ENCODE data around the gene SELP.

The SELP gene

GRCh38 chr1:169595764-169596711 is 33.9 kb downstream of the SELP start:
- Histone ChIP-seq H3K4me2 (ENCODE audit: low read depth, low read length, poor library complexity, severe bottlenecking) (no peak overlapping the region), H3K4me3 (ENCODE audit: insufficient read depth, low read length, poor library complexity, severe bottlenecking) (no peak overlapping the region), H3K9me2 (replicated peaks; ENCODE audit: insufficient read depth, low read length) (no peaks in the 10 kb centered on the region), H3K36me3 (ENCODE audit: low read length) (no peaks in the 10 kb centered on the region), H3K27ac (ENCODE audit: low read depth, low read length) (no peak overlapping the region), H2AFZ (ENCODE audit: low read depth, low read length, severe bottlenecking) (no peak overlapping the region), H4K20me1 (ENCODE audit: low read depth, low read length) (no peaks in the 10 kb centered on the region), H3F3A (ENCODE audit: insufficient read depth) (no peaks in the 10 kb centered on the region), H3K9ac (ENCODE audit: low read length) (no peak overlapping the region), H3K79me2 (ENCODE audit: insufficient read depth, low read length) (no peaks in the 10 kb centered on the region), H3K9me3 (ENCODE audit: insufficient read depth, low read length) (no peaks in the 10 kb centered on the region), H3K27me3 (ENCODE audit: low read length) (no peaks in the 10 kb centered on the region)
- no peak for TF ChIP-seq CTCF (IDR thresholded peaks at IDR 0.05; ENCODE audit: insufficient read depth, low read length, poor library complexity, severe bottlenecking)
- TF ChIP-seq EZH2phosphoT487 (conservative IDR thresholded peaks at IDR 0.05; ENCODE audit: low read length) = no peak

- H4K20me1 ChIP-seq (ENCODE audit: low read depth, low read length) = no peaks in the 10 kb centered on the region
- no peak for TF ChIP-seq EZH2phosphoT487 (conservative IDR thresholded peaks at IDR 0.05; ENCODE audit: low read length)
- TF ChIP-seq CTCF (IDR thresholded peaks at IDR 0.05; ENCODE audit: insufficient read depth, low read length, poor library complexity, severe bottlenecking) = no peak
Observed at GRCh38 chr1:169594391-169594790, 35.5 kb downstream of the SELP start.

GRCh38 chr1:169590932-169591331 is 39.0 kb downstream of the SELP start:
- no peak overlapping the region for H2AFZ ChIP-seq (ENCODE audit: low read depth, low read length, severe bottlenecking)
- H3K79me2 ChIP-seq (ENCODE audit: insufficient read depth, low read length) = no peaks in the 10 kb centered on the region
- H3K9ac ChIP-seq (ENCODE audit: low read length) = no peak overlapping the region
- H3K27me3 ChIP-seq (ENCODE audit: low read length) = no peaks in the 10 kb centered on the region
- no peaks in the 10 kb centered on the region for H3K9me3 ChIP-seq (ENCODE audit: insufficient read depth, low read length)
- H4K20me1 ChIP-seq (ENCODE audit: low read depth, low read length) = no peaks in the 10 kb centered on the region
- no peak overlapping the region for H3K4me3 ChIP-seq (ENCODE audit: insufficient read depth, low read length, poor library complexity, severe bottlenecking)
- H3F3A ChIP-seq (ENCODE audit: insufficient read depth) = no peaks in the 10 kb centered on the region
- no peak overlapping the region for H3K27ac ChIP-seq (ENCODE audit: low read depth, low read length)
- no peak overlapping the region for H3K4me2 ChIP-seq (ENCODE audit: low read depth, low read length, poor library complexity, severe bottlenecking)
- H3K36me3 ChIP-seq (ENCODE audit: low read length) = no peaks in the 10 kb centered on the region
- TF ChIP-seq CTCF (IDR thresholded peaks at IDR 0.05; ENCODE audit: insufficient read depth, low read length, poor library complexity, severe bottlenecking) (no peak), EZH2phosphoT487 (conservative IDR thresholded peaks at IDR 0.05; ENCODE audit: low read length) (no peak)
- H3K9me2 ChIP-seq (replicated peaks; ENCODE audit: insufficient read depth, low read length) = no peaks in the 10 kb centered on the region

More at GRCh38 chr1:169594391-169594790, 35.5 kb downstream of the SELP start:
- Histone ChIP-seq H3K9ac (ENCODE audit: low read length) (no peak overlapping the region), H3K9me2 (replicated peaks; ENCODE audit: insufficient read depth, low read length) (no peaks in the 10 kb centered on the region), H3K4me2 (ENCODE audit: low read depth, low read length, poor library complexity, severe bottlenecking) (no peak overlapping the region), H3K4me3 (ENCODE audit: insufficient read depth, low read length, poor library complexity, severe bottlenecking) (no peak overlapping the region), H3K27me3 (ENCODE audit: low read length) (no peaks in the 10 kb centered on the region), H3K27ac (ENCODE audit: low read depth, low read length) (no peak overlapping the region), H2AFZ (ENCODE audit: low read depth, low read length, severe bottlenecking) (no peak overlapping the region), H3K9me3 (ENCODE audit: insufficient read depth, low read length) (no peaks in the 10 kb centered on the region), H3K36me3 (ENCODE audit: low read length) (no peaks in the 10 kb centered on the region), H3F3A (ENCODE audit: insufficient read depth) (no peaks in the 10 kb centered on the region), H3K79me2 (ENCODE audit: insufficient read depth, low read length) (no peaks in the 10 kb centered on the region)

Measured in SU-DHL-6 (cell line).